GM21390 (cell line): ENCODE results near the gene SOS1.
A peak's percentile ranks its signal among the peaks of the same experiment; 100 is the strongest.
"Not testable (repeated sequence)": the region's sequence is repeated elsewhere in the genome, so short reads cannot be mapped to it uniquely, and the experiment has no call there.

Experiments
- ATAC-seq: cut with Tn5 transposase; IDR thresholded peaks from one replicate; pipeline ENCODE4 v1.9.1; 2021; ENCODE audit not compliant: unreplicated experiment

Gene SOS1

GRCh38 chr2:39107724-39108273 is 13.1 kb downstream of the SOS1 start:
- ATAC-seq, result no peak

GRCh38 chr2:39107156-39107555 is 13.7 kb downstream of the SOS1 start:
- ATAC-seq, result no peak

GRCh38 chr2:39099870-39100728 is 20.8 kb downstream of the SOS1 start:
- ATAC-seq, result peak; percentile 56

- ATAC-seq, result no peak
Observed at GRCh38 chr2:39099310-39099869, 21.5 kb downstream of the SOS1 start.

GRCh38 chr2:39095624-39096023 is 25.2 kb downstream of the SOS1 start:
- no peak for ATAC-seq

GRCh38 chr2:39094717-39095363 is 26.0 kb downstream of the SOS1 start:
- ATAC-seq, result peak; percentile 86

GRCh38 chr2:39093218-39093898 is 27.5 kb downstream of the SOS1 start:
- no peak for ATAC-seq

- no peak for ATAC-seq
Observed at GRCh38 chr2:39091543-39091942, 29.3 kb downstream of the SOS1 start.

- no peak for ATAC-seq
Observed at GRCh38 chr2:39091063-39091462, 29.8 kb downstream of the SOS1 start.

GRCh38 chr2:39080152-39080551 is 40.7 kb downstream of the SOS1 start:
- no peak for ATAC-seq

- no peak for ATAC-seq
Observed at GRCh38 chr2:39069890-39070465, 50.9 kb downstream of the SOS1 start.

GRCh38 chr2:39069136-39069515 is 51.7 kb downstream of the SOS1 start:
- no peak for ATAC-seq

GRCh38 chr2:39068299-39069135 is 52.3 kb downstream of the SOS1 start:
- no peak for ATAC-seq

- ATAC-seq, result no peak
Observed at GRCh38 chr2:39065616-39066015, 55.2 kb downstream of the SOS1 start.

- no peak for ATAC-seq
Observed at GRCh38 chr2:39062320-39062719, 58.5 kb downstream of the SOS1 start.

- ATAC-seq, result no peak
Observed at GRCh38 chr2:39061280-39061679, 59.6 kb downstream of the SOS1 start.

GRCh38 chr2:39059366-39059952 is 61.4 kb downstream of the SOS1 start:
- no peak for ATAC-seq

- no peak for ATAC-seq
Observed at GRCh38 chr2:39058101-39058500, 62.8 kb downstream of the SOS1 start.

- not testable (repeated sequence) for ATAC-seq
Observed at GRCh38 chr2:39052665-39053064, 68.2 kb downstream of the SOS1 start.

- no peak for ATAC-seq
Observed at GRCh38 chr2:39050109-39050508, 70.7 kb downstream of the SOS1 start.
